CD8-positive, alpha-beta memory T cell (primary cell): ENCODE results near the gene BBS9. TPM values are rescaled to one million over a fixed set of nuclear protein-coding genes. Genes with fewer than 3 reads are reported as not detected.

Experiments used
- CTCF ChIA-PET: fragments of 350-600 bp; sonication (Branson Sonifier 250); formaldehyde crosslinking; loops from one replicate; lab custom pipeline; 2021; ENCODE audit warnings: antibody characterized with exemption; lab: Charles Lee
- POLR2A ChIA-PET: fragments of 350-600 bp; sonication (Branson Sonifier 250); formaldehyde crosslinking; loops from one replicate; lab custom pipeline; 2021; ENCODE audit warnings: antibody characterized with exemption; lab: Charles Lee
- DNase-seq, 5 donors: peaks; one replicate each; pipeline versions ENCODE4 v3.0.0 to v3.0.0-alpha.2; 2020 to 2022; ENCODE audit warnings: mixed read lengths in 1 of 5
- H3K27ac ChIP-seq: one replicate; pipeline ENCODE4 v1.7.0; 2013; ENCODE audit warnings: low read depth, mild to moderate bottlenecking, low read length, moderate library complexity
- H3K27me3 ChIP-seq: 2 replicates; pipeline ENCODE4 v1.7.0; 2013; ENCODE audit warnings: low read length, mild to moderate bottlenecking; ENCODE audit not compliant: insufficient read depth, poor library complexity, severe bottlenecking
- H3K36me3 ChIP-seq: 2 replicates; pipeline ENCODE4 v1.7.0; 2013; ENCODE audit warnings: mild to moderate bottlenecking, low read length, moderate library complexity; ENCODE audit not compliant: insufficient read depth
- H3K4me1 ChIP-seq: 2 replicates; pipeline ENCODE4 v1.7.0; 2013; ENCODE audit warnings: mild to moderate bottlenecking, low read length, moderate library complexity; ENCODE audit not compliant: insufficient read depth
- H3K4me3 ChIP-seq: 2 replicates; pipeline ENCODE4 v1.7.0; 2013; ENCODE audit warnings: mild to moderate bottlenecking, low read length
- H3K9me3 ChIP-seq: 2 replicates; pipeline ENCODE4 v1.7.0; 2013; ENCODE audit warnings: mild to moderate bottlenecking, low read length
- H3K27ac Mint-ChIP-seq, 8 donors: one replicate each; pipeline ENCODE4 v1.8.0; 2020 to 2021; ENCODE audit warnings: mixed read lengths in 8 of 8, mild to moderate bottlenecking in 6 of 8, inconsistent platforms in 3 of 8, moderate library complexity in 3 of 8
- H3K27me3 Mint-ChIP-seq, 2 donors: one replicate each; pipeline ENCODE4 v1.8.0; 2020 to 2021; ENCODE audit warnings: mixed read lengths in 2 of 2, mild to moderate bottlenecking in 1 of 2, moderate library complexity in 1 of 2
- H3K36me3 Mint-ChIP-seq, 3 donors: one replicate each; pipeline ENCODE4 v1.8.0; 2020 to 2021; ENCODE audit warnings: mixed read lengths in 3 of 3, inconsistent platforms in 1 of 3, mild to moderate bottlenecking in 1 of 3
- H3K4me1 Mint-ChIP-seq, 3 donors: one replicate each; pipeline ENCODE4 v1.8.0; 2020 to 2021; ENCODE audit warnings: mixed read lengths in 3 of 3, inconsistent platforms in 1 of 3, mild to moderate bottlenecking in 1 of 3
- H3K4me3 Mint-ChIP-seq, 7 donors: one replicate each; pipeline ENCODE4 v1.8.0; 2020 to 2021; ENCODE audit warnings: mixed read lengths in 7 of 7, mild to moderate bottlenecking in 6 of 7, moderate library complexity in 4 of 7, inconsistent platforms in 2 of 7
- H3K9me3 Mint-ChIP-seq, 5 donors: one replicate each; pipeline ENCODE4 v1.8.0; 2020 to 2022; ENCODE audit warnings: mixed read lengths in 5 of 5, mild to moderate bottlenecking in 3 of 5, moderate library complexity in 2 of 5, inconsistent platforms in 1 of 5
- polyA plus RNA-seq: library from polyadenylated mRNA; unstranded; fragments of 300-500 nt; fragmentation: Illumina TruSeq; gene quantifications from one replicate; pipeline ENCODE4 v1.2.3, GENCODE V29; 2021
- total RNA-seq, 2 experiments: library from RNA; stranded (reverse); gene quantifications; one replicate each; pipeline ENCODE4 v1.2.3, GENCODE V29; 2021

Gene BBS9
- total and polyA plus RNA-seq, 3 experiments from 2014 or later = 10.0 to 14.6 (median 11.1) TPM

DNA sequence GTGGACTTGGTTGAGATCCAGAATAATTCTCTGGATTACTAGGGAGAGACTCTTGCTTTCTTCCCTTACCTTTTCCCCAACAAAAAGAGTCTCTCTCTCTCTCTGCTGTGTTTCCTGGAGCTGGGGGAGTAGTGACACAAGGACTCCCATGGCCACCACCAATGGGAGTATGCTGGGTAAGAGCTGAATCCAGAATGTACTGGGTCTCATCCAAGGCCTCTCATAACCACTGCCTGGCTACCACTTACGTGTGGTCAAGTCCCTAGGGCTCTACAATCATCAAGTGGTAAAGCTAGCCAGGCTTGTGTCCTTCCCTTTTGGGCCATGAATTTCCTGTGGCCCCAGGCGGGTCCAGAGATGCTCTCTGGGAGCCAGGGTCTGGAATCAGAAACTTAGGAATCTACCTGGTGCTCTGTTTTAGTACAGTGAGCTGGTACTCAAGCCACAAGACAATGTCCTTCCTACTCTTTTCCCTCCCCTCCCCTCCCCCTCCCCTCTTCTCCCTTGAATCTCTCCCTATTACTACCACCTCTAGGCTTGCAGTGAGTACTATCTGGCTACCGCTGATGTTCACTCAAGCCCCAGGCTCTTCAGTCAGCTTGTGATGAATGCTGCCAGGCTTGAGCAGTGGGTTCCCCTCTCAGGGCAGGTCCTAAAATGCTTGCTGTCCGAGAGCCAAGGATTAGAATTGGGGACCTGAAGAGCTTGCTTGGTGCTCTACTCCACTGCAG, 196.6 kb downstream of the BBS9 start:
- H3K27ac Mint-ChIP-seq = no peak overlapping the region
- no peaks in the 10 kb centered on the region for H3K36me3 ChIP-seq
- no peak overlapping the region for H3K27ac ChIP-seq
- H3K27me3 ChIP-seq = no peaks in the 10 kb centered on the region
- peaks cover 25 to 52% (median 35%) of the 10 kb centered on the region in 5 donors for H3K9me3 Mint-ChIP-seq
- no peak overlapping the region for H3K4me3 Mint-ChIP-seq
- no peaks in the 10 kb centered on the region for H3K4me1 ChIP-seq
- no peaks in the 10 kb centered on the region for H3K9me3 ChIP-seq
- H3K4me3 ChIP-seq = no peak overlapping the region
- POLR2A ChIA-PET = no interaction called here
- CTCF ChIA-PET = no interaction called here
- H3K4me1 Mint-ChIP-seq = no peaks in the 10 kb centered on the region
- no peaks in the 10 kb centered on the region for H3K27me3 Mint-ChIP-seq
- H3K36me3 Mint-ChIP-seq = peaks cover 21 to 75% (median 43%) of the 10 kb centered on the region in 3 donors
- no peak for DNase-seq

DNA sequence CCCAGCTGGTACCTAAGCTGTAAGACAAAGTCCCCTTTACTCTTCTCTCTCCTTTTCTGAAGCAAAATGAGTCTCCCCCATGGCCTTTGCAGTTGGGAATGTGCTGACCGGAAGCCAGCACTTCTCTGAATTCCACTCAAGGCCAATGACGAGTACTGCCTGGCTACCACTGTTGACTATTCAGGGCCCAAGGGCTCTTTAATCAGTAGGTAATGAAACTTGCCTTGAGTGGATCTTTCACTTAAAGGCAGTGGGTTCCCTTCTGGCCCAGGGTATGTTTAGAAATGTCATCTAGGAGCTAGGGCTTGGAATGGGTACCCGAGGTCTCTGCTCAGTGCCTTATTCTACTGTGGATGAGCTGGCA, 197.1 kb downstream of the BBS9 start:
- Histone ChIP-seq H3K27ac (no peak overlapping the region), H3K36me3 (no peaks in the 10 kb centered on the region), H3K27me3 (no peaks in the 10 kb centered on the region), H3K4me3 (no peak overlapping the region), H3K9me3 (no peaks in the 10 kb centered on the region), H3K4me1 (no peaks in the 10 kb centered on the region)
- ChIA-PET CTCF (no interaction called here), POLR2A (no interaction called here)
- Mint-ChIP-seq H3K4me3 (no peak overlapping the region), H3K36me3 (peaks cover 20 to 74% (median 40%) of the 10 kb centered on the region in 3 donors), H3K4me1 (no peaks in the 10 kb centered on the region), H3K27me3 (no peaks in the 10 kb centered on the region), H3K9me3 (peaks cover 19 to 47% (median 29%) of the 10 kb centered on the region in 5 donors), H3K27ac (no peak overlapping the region)
- DNase-seq = no peak

DNA sequence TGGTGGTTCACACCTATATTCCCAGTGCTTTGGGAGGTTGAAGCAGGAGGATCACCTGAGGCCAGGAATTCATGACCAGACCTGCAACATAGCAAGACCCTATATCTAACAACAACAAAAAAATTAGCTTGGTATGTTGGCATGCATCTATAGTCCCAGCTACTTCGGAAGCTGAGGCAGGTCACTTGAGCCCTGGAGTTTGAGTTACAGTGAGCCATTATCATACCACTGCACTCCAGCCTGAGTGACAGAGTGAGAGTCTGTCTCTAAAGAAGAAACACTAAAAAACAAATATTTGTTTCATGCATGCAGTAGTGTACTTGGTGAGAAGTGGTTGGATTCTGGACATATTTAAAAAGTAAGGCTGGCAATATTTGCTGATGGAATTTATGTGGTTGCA, 198.1 kb downstream of the BBS9 start:
- no peak overlapping the region for H3K4me3 Mint-ChIP-seq
- H3K36me3 ChIP-seq = no peaks in the 10 kb centered on the region
- H3K27me3 ChIP-seq = no peaks in the 10 kb centered on the region
- peaks cover 0 to 1% (median 0%) of the 10 kb centered on the region in 3 donors for H3K4me1 Mint-ChIP-seq
- H3K9me3 Mint-ChIP-seq = peaks cover 18 to 37% (median 23%) of the 10 kb centered on the region in 5 donors
- no peak overlapping the region for H3K27ac ChIP-seq
- H3K27me3 Mint-ChIP-seq = no peaks in the 10 kb centered on the region
- H3K9me3 ChIP-seq = no peaks in the 10 kb centered on the region
- ChIA-PET CTCF (no interaction called here), POLR2A (no interaction called here)
- DNase-seq = no peak
- H3K27ac Mint-ChIP-seq = peak overlapping the region in 1 of 8 donors; percentile 39
- H3K36me3 Mint-ChIP-seq = peaks cover 19 to 71% (median 34%) of the 10 kb centered on the region in 3 donors
- no peak overlapping the region for H3K4me3 ChIP-seq
- H3K4me1 ChIP-seq = no peaks in the 10 kb centered on the region

DNA sequence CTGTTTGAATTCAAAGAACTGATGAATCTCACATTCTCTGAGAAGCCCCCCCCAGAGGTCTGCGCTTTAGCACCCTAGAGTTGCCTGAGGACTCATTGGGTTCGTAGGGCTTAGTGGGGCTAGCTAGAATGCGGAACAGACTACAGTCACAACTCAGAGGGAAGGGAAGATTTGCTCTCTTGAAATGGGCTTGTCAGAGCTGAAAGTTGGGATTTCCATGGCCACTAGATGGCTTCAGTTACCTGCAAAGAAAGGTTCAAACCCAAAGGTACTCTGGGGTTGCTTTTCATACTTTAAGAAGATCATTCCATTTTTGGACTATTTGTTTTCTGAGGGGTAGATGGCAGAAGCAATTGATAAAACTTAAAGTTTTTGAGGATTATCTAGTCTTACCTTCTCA, 205.0 kb downstream of the BBS9 start:
- Mint-ChIP-seq H3K27me3 (no peaks in the 10 kb centered on the region), H3K36me3 (peaks cover 9 to 37% (median 11%) of the 10 kb centered on the region in 3 donors), H3K27ac (no peak overlapping the region), H3K9me3 (no peaks in the 10 kb centered on the region), H3K4me3 (no peak overlapping the region), H3K4me1 (peaks cover 0 to 1% (median 0%) of the 10 kb centered on the region in 3 donors)
- DNase-seq = no peak
- Histone ChIP-seq H3K36me3 (no peaks in the 10 kb centered on the region), H3K27ac (no peak overlapping the region), H3K4me3 (no peak overlapping the region), H3K27me3 (no peaks in the 10 kb centered on the region), H3K9me3 (no peaks in the 10 kb centered on the region), H3K4me1 (no peaks in the 10 kb centered on the region)
- POLR2A ChIA-PET = no interaction called here
- CTCF ChIA-PET = no interaction called here

GRCh38 chr7:33336820-33337219, 207.5 kb downstream of the BBS9 start:
- ChIA-PET POLR2A (no interaction called here), CTCF (no interaction called here)
- Histone ChIP-seq H3K9me3 (no peaks in the 10 kb centered on the region), H3K36me3 (no peaks in the 10 kb centered on the region), H3K4me1 (no peaks in the 10 kb centered on the region), H3K27me3 (no peaks in the 10 kb centered on the region), H3K27ac (no peak overlapping the region), H3K4me3 (no peak overlapping the region)
- Mint-ChIP-seq H3K27ac (no peak overlapping the region), H3K27me3 (no peaks in the 10 kb centered on the region), H3K4me1 (no peaks in the 10 kb centered on the region), H3K4me3 (no peak overlapping the region), H3K9me3 (no peaks in the 10 kb centered on the region), H3K36me3 (peaks cover 23 to 30% (median 24%) of the 10 kb centered on the region in 3 donors)
- DNase-seq = no peak

DNA sequence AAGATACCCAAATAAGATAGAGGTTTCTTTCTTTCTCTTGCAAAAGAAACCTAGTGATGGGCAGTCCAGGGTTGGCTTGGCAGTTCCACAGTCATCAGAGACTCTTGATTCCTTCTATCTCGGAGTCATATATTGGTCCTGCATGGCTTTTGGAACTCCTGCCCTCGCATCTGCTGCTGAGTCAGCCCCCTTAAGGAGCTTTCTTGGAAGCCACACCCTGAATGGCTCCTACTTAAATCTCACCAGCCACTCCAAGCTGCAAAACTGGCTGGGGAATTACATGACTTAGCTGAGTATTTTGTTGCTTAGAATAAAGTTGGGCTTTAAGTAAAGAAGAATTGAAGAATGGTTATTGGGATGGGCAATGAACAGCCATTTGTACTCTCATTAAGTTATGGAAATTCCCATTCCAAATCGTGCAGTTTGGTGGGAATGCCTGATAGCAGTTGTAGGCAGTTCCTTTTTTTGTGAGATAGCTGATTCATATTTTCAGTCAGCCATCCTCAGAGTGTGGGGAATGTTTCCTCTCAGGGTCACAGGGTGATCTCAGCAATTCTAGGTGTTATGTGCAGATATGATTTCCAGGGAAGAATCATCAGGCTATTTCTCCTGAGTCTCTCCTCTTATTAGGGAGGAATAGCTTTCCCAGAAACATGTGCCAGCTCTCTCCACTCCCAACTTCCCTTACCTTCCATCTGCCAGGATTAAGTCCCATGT, 209.9 kb downstream of the BBS9 start:
- DNase-seq = no peak
- Histone ChIP-seq H3K27ac (no peak overlapping the region), H3K9me3 (no peaks in the 10 kb centered on the region), H3K36me3 (no peaks in the 10 kb centered on the region), H3K4me3 (no peak overlapping the region), H3K27me3 (no peaks in the 10 kb centered on the region), H3K4me1 (no peaks in the 10 kb centered on the region)
- H3K4me3 Mint-ChIP-seq = no peak overlapping the region
- H3K27ac Mint-ChIP-seq = no peak overlapping the region
- ChIA-PET CTCF (no interaction called here), POLR2A (no interaction called here)
- H3K9me3 Mint-ChIP-seq = no peaks in the 10 kb centered on the region
- H3K4me1 Mint-ChIP-seq = no peaks in the 10 kb centered on the region
- H3K27me3 Mint-ChIP-seq = no peaks in the 10 kb centered on the region
- H3K36me3 Mint-ChIP-seq = peaks cover 23 to 26% (median 25%) of the 10 kb centered on the region in 3 donors

DNA sequence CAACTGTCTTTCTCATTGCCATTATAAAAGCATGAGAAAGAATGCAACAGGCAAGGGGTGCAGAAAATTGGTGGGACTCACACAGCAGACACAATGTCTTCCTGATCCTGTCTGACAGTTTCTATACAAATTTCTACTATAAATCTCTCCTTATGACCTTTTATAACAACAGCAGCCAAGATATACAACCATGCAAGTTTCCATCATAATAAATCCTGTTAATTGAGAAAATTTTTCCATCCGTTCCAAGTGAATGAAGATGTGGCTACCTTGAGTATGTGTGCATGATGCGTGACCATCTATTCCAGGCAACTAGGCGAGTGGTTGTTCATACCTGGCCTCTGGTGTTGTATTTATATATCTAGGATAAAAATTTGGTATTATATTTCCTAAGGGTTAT, 216.7 kb downstream of the BBS9 start:
- ChIA-PET CTCF (no interaction called here), POLR2A (no interaction called here)
- Mint-ChIP-seq H3K4me3 (no peak overlapping the region), H3K4me1 (no peaks in the 10 kb centered on the region), H3K27ac (no peak overlapping the region), H3K27me3 (no peaks in the 10 kb centered on the region), H3K36me3 (peaks cover 13 to 36% (median 31%) of the 10 kb centered on the region in 3 donors), H3K9me3 (no peaks in the 10 kb centered on the region)
- H3K36me3 ChIP-seq = no peaks in the 10 kb centered on the region
- no peaks in the 10 kb centered on the region for H3K4me1 ChIP-seq
- no peak overlapping the region for H3K27ac ChIP-seq
- H3K27me3 ChIP-seq = no peaks in the 10 kb centered on the region
- no peaks in the 10 kb centered on the region for H3K9me3 ChIP-seq
- DNase-seq = no peak
- no peak overlapping the region for H3K4me3 ChIP-seq

GRCh38 chr7:33350577-33350976, 221.2 kb downstream of the BBS9 start:
- no peak overlapping the region for H3K4me3 Mint-ChIP-seq
- H3K36me3 Mint-ChIP-seq = peaks cover 11 to 35% (median 24%) of the 10 kb centered on the region in 3 donors
- Histone ChIP-seq H3K9me3 (no peaks in the 10 kb centered on the region), H3K27ac (no peak overlapping the region), H3K36me3 (no peaks in the 10 kb centered on the region), H3K4me3 (no peak overlapping the region), H3K27me3 (no peaks in the 10 kb centered on the region), H3K4me1 (no peaks in the 10 kb centered on the region)
- peaks cover 0 to under 1% (median 0%) of the 10 kb centered on the region in 3 donors for H3K4me1 Mint-ChIP-seq
- no peaks in the 10 kb centered on the region for H3K9me3 Mint-ChIP-seq
- POLR2A ChIA-PET = no interaction called here
- no peak overlapping the region for H3K27ac Mint-ChIP-seq
- CTCF ChIA-PET = interaction anchor here (1.3 kb wide), 1 partner anchor 20 kb away, joined by 3 read pairs; no protein-coding TSS in a partner anchor
- H3K27me3 Mint-ChIP-seq = no peaks in the 10 kb centered on the region
- no peak for DNase-seq
